Measurements from ENCODE around the gene TROAP. TPM values are rescaled to one million over a fixed set of nuclear protein-coding genes. Genes with fewer than 3 reads are reported as not detected.

The TROAP gene
- total RNA-seq, 1 experiment from 2014 or later, result 50.8 TPM

DNA sequence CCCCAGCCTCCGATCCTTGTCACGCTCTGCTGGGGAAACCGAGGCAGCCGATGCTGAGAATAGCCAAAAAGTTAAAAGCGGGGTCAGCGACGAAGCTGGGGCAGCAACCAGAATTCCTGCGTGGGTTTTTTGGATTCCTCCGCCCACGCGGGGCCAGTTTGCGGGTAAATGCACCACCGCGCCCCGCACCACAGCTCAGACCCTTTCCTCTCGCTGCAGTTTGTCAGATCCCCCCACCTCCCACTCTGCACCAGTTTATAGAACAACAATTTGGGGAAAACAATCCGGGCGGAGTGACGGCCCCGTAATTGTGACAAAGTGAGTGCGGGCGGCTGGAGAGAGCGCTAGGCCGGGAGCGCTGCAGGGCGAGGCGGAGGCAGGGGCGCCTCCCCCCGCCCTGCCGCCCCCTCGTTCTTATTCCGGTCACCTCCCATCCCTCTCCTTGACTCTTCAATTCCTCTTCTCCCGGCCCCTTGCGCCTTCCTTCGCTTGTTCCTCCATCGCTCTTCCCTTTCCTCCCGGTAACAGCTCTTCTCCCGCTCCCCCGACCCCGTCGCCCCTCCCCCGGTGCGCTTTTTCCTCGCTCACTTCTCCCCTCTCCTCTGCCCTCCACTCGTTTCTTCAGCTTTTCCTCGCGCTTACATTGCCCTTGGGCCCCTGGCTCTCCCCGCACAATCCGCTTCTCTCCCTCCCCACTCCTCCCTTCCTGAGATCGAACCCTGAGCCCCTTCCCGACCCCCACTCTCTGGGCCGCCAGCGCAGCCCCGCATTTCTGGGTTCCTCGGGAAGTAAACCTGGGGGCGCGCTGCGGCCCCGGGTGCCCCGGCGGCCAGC, 23.0 kb downstream of the TROAP start:
- no peak for DNase-seq (ENCODE audit: low read depth in 1 of 2, low spot score in 2 of 2)

DNA sequence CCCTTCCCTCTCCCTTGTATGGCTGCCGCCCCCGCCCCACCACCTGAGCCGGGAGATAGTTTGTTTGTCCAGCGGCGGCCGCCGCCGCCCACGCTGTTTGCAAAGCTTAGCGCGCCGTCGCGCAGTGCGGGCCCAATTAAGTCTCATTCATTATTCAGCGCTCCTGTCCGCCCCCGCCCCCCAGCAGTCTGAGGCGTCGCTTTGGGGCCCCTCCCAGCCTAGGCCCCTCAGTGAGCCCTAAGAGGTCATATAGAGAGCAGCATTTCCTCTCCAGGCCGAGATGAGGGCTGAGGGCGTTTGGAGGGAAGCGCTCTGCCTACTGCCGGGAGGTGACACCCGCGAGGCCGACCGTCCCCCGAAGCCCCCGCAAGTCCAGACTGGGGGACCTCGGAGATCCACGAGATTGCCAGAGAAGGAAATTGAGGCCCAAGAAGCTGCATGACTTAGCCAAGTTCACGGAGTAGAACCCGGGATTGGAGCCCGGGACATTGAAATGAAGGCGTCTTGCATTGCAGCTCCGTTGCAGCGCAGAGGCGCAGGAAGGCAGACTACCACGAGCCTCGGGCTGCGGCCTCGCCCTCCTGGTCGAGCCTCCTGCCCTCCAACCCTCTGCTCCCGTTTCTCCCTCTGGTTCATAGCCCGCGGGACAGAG, 23.7 kb downstream of the TROAP start, which contains the start of gene DNAJC22:
Gene DNAJC22 (plus strand): TSS at position 230 of the 652 bp plus-strand sequence. CDS start 1,985 bp downstream, outside the sequence.
- H3K27ac ChIP-seq, result no peak within 1 kb of the TSS
- H3K9me3 ChIP-seq (replicated peaks), result no peaks in the 10 kb centered on the region; the same call in 1 of the 2 replicates
- peaks cover 63% of the 10 kb centered on the region for H3K4me1 ChIP-seq (replicated peaks)
- H3K36me3 ChIP-seq, result no peaks in the 10 kb centered on the region
- H3K4me3 ChIP-seq, result peak within 1 kb of the TSS; percentile 35
- H3K27me3 ChIP-seq (replicated peaks), result peaks cover 38% of the 10 kb centered on the region
- DNase-seq (ENCODE audit: low read depth in 1 of 2, low spot score in 2 of 2), result peak in 1 of 2 experiments; percentile 35

More for the DNA sequence above, 23.0 kb downstream of the TROAP start:
- H3K36me3 ChIP-seq, result no peaks in the 10 kb centered on the region
- peak overlapping the region; percentile 16 for H3K4me3 ChIP-seq
- H3K27me3 ChIP-seq (replicated peaks), result peaks cover 39% of the 10 kb centered on the region
- no peaks in the 10 kb centered on the region; the same call in 1 of the 2 replicates for H3K9me3 ChIP-seq (replicated peaks)
- H3K27ac ChIP-seq, result no peak overlapping the region
- peaks cover 56% of the 10 kb centered on the region for H3K4me1 ChIP-seq (replicated peaks)

- Histone ChIP-seq H3K4me3 (peak overlapping the region; percentile 35), H3K27ac (peak overlapping the region; percentile 16; the same call in 1 of the 2 replicates), H3K9me3 (replicated peaks) (no peaks in the 10 kb centered on the region; the same call in 1 of the 2 replicates), H3K4me1 (replicated peaks) (peaks cover 60% of the 10 kb centered on the region), H3K36me3 (no peaks in the 10 kb centered on the region), H3K27me3 (replicated peaks) (peaks cover 33% of the 10 kb centered on the region)
- DNase-seq (ENCODE audit: low read depth in 1 of 2, low spot score in 2 of 2), result peak; percentile 85 to 93
These were observed 24.5 kb downstream of the TROAP start for GRCh38 chr12:49347311-49348193.

- Histone ChIP-seq H3K4me3 (no peak overlapping the region), H3K9me3 (replicated peaks) (no peaks in the 10 kb centered on the region; the same call in 1 of the 2 replicates), H3K27ac (no peak overlapping the region), H3K27me3 (replicated peaks) (peaks cover 26% of the 10 kb centered on the region), H3K36me3 (no peaks in the 10 kb centered on the region), H3K4me1 (replicated peaks) (peaks cover 51% of the 10 kb centered on the region)
- DNase-seq (ENCODE audit: low read depth in 1 of 2, low spot score in 2 of 2), result no peak
These were observed 25.7 kb downstream of the TROAP start for GRCh38 chr12:49348781-49349180.

GRCh38 chr12:49349266-49349665, 26.2 kb downstream of the TROAP start:
- no peak for DNase-seq (ENCODE audit: low read depth in 1 of 2, low spot score in 2 of 2)
- Histone ChIP-seq H3K36me3 (no peaks in the 10 kb centered on the region), H3K4me3 (no peak overlapping the region), H3K9me3 (replicated peaks) (no peaks in the 10 kb centered on the region; the same call in 1 of the 2 replicates), H3K4me1 (replicated peaks) (peaks cover 48% of the 10 kb centered on the region), H3K27me3 (replicated peaks) (peaks cover 26% of the 10 kb centered on the region), H3K27ac (no peak overlapping the region)

DNA sequence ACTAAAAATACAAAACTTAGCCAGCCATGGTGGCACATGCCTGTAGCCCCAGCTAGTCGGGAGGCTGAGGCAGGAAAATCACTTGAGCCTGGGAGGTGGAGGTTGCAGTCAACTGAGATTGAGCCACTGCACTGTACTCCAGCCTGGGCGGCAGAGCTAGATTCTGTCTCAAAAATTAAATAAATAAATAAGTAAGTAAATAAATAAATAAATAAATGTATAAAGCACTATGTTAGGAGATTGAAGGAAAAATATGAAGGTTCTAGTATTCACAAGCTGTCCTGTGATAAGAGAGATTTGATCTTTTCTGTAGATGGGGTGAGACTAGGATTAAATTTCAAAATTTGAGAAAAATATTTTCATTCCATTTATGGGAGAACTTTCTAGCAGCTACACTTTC, 29.3 kb downstream of the TROAP start:
- no peak overlapping the region for H3K27ac ChIP-seq
- no peaks in the 10 kb centered on the region for H3K36me3 ChIP-seq
- H3K27me3 ChIP-seq (replicated peaks), result peaks cover 2% of the 10 kb centered on the region
- no peaks in the 10 kb centered on the region for H3K9me3 ChIP-seq (replicated peaks)
- no peak overlapping the region for H3K4me3 ChIP-seq
- H3K4me1 ChIP-seq (replicated peaks), result peaks cover 35% of the 10 kb centered on the region
- DNase-seq (ENCODE audit: low read depth in 1 of 2, low spot score in 2 of 2), result no peak

GRCh38 chr12:49355913-49356312, 32.9 kb downstream of the TROAP start:
- no peaks in the 10 kb centered on the region for H3K36me3 ChIP-seq
- no peak overlapping the region for H3K27ac ChIP-seq
- H3K4me3 ChIP-seq, result no peak overlapping the region
- no peaks in the 10 kb centered on the region for H3K9me3 ChIP-seq (replicated peaks)
- no peaks in the 10 kb centered on the region for H3K27me3 ChIP-seq (replicated peaks)
- peaks cover 32% of the 10 kb centered on the region for H3K4me1 ChIP-seq (replicated peaks)
- DNase-seq (ENCODE audit: low read depth in 1 of 2, low spot score in 2 of 2), result no peak

GRCh38 chr12:49357103-49357678, 34.1 kb downstream of the TROAP start:
- Histone ChIP-seq H3K9me3 (replicated peaks) (no peaks in the 10 kb centered on the region), H3K4me1 (replicated peaks) (peaks cover 22% of the 10 kb centered on the region), H3K27me3 (replicated peaks) (no peaks in the 10 kb centered on the region), H3K27ac (peak overlapping the region; percentile 14; the same call in 1 of the 2 replicates), H3K36me3 (no peaks in the 10 kb centered on the region), H3K4me3 (no peak overlapping the region)
- peak in 1 of 2 experiments; percentile 45 for DNase-seq (ENCODE audit: low read depth in 1 of 2, low spot score in 2 of 2)

DNA sequence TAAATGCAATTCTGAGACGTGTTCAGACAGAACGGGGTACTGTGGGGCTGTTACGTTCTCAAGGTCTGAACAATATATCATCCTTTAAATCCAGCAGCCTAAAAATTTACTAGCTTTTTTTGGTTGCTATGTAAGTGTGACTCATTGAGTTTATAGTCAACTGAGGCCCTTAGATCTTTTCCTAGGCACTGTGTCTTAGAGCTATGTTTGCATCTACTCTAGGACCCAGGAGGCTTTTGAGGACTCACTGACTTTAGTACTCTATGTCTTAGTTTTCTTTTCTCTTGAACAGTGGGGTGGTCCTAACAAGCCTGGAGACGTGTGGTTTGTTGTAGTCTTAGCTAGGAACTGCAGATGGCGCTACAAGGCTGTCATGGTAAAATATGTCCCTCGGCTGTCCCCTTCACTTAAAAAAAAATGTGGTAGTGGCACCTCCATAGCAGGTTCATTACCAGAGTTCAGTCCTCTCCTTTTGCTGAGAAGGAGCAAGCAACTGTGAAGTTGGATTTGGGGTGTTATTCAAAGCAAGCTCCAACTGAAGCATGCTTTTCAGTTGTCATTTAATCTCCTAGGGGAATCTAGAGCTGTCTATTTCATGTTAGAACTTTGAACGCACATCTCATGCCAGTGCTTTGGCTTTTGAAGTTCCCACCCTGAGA, 35.6 kb downstream of the TROAP start:
- H3K9me3 ChIP-seq (replicated peaks), result no peaks in the 10 kb centered on the region
- no peak overlapping the region for H3K27ac ChIP-seq
- H3K4me1 ChIP-seq (replicated peaks), result peaks cover 21% of the 10 kb centered on the region
- peak in 1 of 2 experiments; percentile 74 for DNase-seq (ENCODE audit: low read depth in 1 of 2, low spot score in 2 of 2)
- no peak overlapping the region for H3K4me3 ChIP-seq
- H3K36me3 ChIP-seq, result no peaks in the 10 kb centered on the region
- no peaks in the 10 kb centered on the region for H3K27me3 ChIP-seq (replicated peaks)

DNA sequence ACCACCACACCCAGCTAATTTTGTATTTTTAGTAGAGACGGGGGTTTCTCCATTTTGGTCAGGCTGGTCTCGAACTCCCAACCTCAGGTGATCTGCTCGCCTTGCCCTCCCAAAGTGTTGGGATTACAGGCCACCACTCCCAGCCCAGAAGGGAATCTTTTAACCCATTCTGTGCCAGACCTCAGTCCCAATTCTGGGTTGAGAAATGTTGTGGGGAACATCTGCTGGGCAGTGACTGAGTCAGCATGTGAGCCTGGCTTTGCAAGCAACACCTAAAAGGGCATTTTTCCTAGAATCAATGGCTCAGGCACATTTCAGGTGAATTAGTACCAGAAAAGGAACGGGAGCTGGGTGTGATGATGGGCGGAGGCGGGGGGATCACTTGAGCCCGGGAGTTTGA, 36.6 kb downstream of the TROAP start:
- no peak for DNase-seq (ENCODE audit: low read depth in 1 of 2, low spot score in 2 of 2)

GRCh38 chr12:49362077-49362476, 39.0 kb downstream of the TROAP start:
- H3K9me3 ChIP-seq (replicated peaks), result no peaks in the 10 kb centered on the region
- no peak overlapping the region for H3K27ac ChIP-seq
- no peak overlapping the region for H3K4me3 ChIP-seq
- DNase-seq (ENCODE audit: low read depth in 1 of 2, low spot score in 2 of 2), result no peak
- peaks cover 35% of the 10 kb centered on the region for H3K4me1 ChIP-seq (replicated peaks)
- peaks cover 3% of the 10 kb centered on the region; the same call in 1 of the 2 replicates for H3K36me3 ChIP-seq
- H3K27me3 ChIP-seq (replicated peaks), result no peaks in the 10 kb centered on the region

More for the DNA sequence above, 36.6 kb downstream of the TROAP start:
- peaks cover 22% of the 10 kb centered on the region for H3K4me1 ChIP-seq (replicated peaks)
- H3K4me3 ChIP-seq, result no peak overlapping the region
- no peaks in the 10 kb centered on the region for H3K9me3 ChIP-seq (replicated peaks)
- no peaks in the 10 kb centered on the region for H3K36me3 ChIP-seq
- no peak overlapping the region for H3K27ac ChIP-seq
- H3K27me3 ChIP-seq (replicated peaks), result no peaks in the 10 kb centered on the region

DNA sequence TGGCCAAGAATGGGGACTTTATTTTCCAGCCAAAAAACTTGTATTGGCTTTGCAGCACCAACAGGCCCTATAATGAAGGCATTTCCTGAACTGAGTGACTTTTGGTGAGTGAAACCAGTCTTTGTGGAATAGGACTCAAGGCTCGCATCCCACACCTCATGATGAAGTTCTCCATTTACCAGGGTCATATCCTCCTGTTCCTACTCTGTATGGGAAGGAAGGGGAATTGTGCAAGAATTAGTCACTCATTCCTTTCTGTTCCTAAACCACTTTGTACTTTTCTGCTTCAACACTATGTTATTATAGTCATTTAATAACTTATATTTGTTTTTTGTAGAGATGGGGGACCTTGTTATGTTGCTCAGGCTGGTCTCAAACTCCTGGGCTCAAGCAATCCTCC, 41.9 kb downstream of the TROAP start:
- Histone ChIP-seq H3K9me3 (replicated peaks) (no peaks in the 10 kb centered on the region), H3K27ac (no peak overlapping the region), H3K4me3 (no peak overlapping the region), H3K27me3 (replicated peaks) (no peaks in the 10 kb centered on the region), H3K36me3 (peaks cover 7% of the 10 kb centered on the region), H3K4me1 (replicated peaks) (peaks cover 36% of the 10 kb centered on the region)
- DNase-seq (ENCODE audit: low read depth in 1 of 2, low spot score in 2 of 2), result no peak
